Measurements from ENCODE around the gene ATP9A.
A peak's percentile ranks its signal among the peaks of the same experiment; 100 is the strongest.
"Not testable (repeated sequence)": the region's sequence is repeated elsewhere in the genome, so short reads cannot be mapped to it uniquely, and the experiment has no call there.

The ATP9A gene

GRCh38 chr20:51752343-51752951 is 15.7 kb downstream of the ATP9A start:
- peak; percentile 77 for DNase-seq (ENCODE audit: low spot score)

GRCh38 chr20:51750770-51751388 is 17.3 kb downstream of the ATP9A start:
- DNase-seq (ENCODE audit: low spot score) = no peak

DNA sequence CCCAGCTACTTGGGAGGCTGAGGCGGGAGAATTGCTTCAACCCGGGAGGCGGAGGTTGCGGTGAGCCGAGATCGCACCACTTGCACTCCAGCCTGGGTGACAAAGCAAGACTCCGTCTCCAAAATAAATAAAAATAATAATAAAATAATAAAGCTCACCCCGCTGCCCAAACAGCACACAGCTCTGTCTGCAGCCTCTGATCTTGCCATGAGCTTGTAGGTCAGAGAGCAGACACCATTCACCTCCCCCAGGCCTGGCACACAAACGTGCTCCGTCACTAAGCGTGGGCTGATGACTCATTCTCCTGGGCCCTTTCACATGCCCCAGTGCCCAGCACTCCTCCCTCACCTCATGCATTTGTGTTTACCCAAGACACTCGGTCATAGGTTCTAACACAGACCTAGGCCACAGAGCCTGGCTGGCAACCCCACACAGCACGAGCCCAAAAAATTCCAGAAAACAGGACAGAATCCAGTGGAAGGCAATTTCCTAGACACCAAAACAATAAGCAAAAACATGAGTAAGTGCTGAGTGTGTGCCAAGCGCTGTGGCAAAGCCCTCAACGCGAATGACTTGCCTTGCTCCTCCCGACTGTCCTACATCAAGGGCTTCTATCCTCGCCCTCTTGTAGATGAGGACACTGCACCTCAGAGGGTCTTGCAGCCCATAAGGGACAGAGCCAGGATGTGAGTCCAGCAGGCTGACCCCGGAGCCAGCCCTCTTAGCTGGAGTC is 18.0 kb downstream of the ATP9A start:
- peak; percentile 88 for DNase-seq (ENCODE audit: low spot score)

GRCh38 chr20:51749674-51750036 is 18.5 kb downstream of the ATP9A start:
- peak; percentile 35 for DNase-seq (ENCODE audit: low spot score)

- no peak for DNase-seq (ENCODE audit: low spot score)
Measured at GRCh38 chr20:51747182-51747911, 20.8 kb downstream of the ATP9A start.

DNA sequence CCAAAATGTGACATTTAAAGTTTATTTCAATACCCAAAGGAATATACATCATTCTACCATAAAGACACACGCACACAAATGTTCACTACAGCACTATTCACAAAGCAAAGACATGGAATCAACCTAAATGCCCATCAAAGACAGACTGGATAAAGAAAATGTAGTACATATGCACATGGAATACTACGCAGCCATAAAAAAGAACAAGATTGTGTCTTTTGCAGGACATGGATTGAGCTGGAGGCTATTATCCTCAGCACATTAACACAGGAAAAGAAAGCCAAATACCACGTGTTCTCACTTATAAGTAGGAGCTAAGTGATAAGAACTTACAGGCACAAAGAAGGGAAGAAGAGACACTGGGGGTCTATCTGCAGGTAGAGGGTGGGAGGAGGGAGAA is 22.4 kb downstream of the ATP9A start:
- DNase-seq (ENCODE audit: low spot score) = no peak

GRCh38 chr20:51740838-51741237 is 27.4 kb downstream of the ATP9A start:
- DNase-seq (ENCODE audit: low spot score) = no peak

- DNase-seq (ENCODE audit: low spot score) = not testable (repeated sequence)
Measured at GRCh38 chr20:51740308-51740707, 27.9 kb downstream of the ATP9A start.

DNA sequence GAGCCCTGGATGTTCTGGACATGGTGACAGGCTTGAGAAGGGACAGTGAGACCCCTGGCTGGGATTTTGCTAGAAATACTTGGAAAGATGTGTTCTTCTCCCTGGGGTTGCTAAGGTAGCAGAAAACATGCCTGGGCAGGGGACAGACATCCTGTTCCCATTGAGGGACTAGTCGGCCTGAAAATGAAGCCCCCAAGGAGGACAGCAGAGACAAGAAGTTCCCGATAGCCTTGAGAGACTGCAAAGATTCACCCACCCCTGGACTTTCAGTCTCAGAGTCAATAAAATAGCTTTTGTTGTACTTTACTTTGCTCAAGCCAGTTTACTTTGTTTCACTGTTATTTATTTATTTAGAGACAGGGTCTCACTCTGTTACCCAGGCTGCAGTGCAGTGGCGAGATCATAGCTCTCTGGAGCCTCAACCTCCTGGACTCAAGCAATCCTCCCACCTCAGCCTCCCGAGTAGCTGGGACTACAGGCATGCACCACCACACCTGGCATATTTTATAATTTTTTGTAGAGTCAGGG is 28.4 kb downstream of the ATP9A start:
- no peak for DNase-seq (ENCODE audit: low spot score)

DNA sequence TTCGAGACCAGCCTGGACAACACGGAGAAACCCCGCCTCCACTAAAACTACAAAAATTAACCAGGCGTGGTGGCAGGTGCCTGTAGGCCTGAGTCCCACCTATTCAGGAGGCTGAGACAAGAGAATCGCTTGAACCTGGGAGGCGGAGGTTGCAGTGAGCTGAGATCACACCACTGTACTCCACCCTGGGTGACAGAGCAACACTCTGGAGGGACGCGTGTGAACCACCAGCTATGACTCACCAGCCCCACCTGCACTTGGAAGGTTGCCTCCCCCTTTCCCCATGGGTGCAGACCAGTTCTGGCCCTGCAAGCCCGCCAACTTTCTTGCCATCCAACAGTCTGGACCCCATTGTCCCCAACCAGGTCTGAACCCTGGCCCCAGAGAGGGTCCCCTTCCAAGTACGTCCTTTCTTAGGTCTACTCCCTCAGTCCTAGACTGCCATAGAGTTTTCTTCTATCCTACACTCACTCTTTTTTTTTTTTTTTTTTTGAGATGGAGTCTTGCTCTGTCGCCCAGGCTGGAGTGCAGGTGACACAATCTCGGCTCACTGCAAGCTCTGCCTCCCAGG is 29.2 kb downstream of the ATP9A start:
- DNase-seq (ENCODE audit: low spot score) = no peak

DNA sequence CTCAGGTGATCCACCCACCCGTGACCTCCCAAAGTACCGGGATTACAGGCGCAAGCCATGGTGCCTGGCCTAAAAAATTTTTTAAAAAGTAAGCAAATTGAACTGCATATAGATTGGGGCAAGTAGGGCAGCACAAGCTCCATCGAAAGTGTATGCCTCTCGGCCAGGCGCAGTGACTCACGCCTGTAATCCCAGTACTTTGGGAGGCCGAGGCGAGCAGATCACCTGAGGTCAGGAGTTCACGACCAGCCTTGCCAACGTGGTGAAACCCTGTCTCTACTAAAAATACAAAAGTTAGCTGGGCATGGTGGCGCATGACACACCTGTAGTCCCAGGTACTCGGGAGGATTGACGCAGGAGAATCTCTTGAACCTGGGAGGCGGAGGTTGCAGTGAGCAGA is 29.9 kb downstream of the ATP9A start:
- DNase-seq (ENCODE audit: low spot score) = not testable (repeated sequence)

DNA sequence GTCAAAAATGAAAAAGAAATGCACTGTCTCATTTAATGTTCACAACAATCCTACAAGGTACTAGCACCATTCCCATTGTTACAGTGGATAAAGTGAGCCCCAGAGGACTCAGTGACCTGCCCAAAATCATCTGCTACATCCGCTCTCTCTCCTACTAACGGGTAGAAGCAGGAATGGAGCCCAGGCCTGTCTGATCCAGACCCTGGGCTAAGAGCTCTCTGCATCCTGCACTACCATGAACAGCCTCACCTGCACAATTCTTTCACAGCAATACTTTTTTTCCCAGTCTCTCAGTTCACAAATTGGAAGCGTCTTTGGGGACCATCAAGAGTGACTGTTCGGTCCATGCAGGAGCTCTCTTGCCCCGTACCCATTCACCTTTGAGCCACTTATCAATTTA is 31.2 kb downstream of the ATP9A start:
- no peak for DNase-seq (ENCODE audit: low spot score)

DNA sequence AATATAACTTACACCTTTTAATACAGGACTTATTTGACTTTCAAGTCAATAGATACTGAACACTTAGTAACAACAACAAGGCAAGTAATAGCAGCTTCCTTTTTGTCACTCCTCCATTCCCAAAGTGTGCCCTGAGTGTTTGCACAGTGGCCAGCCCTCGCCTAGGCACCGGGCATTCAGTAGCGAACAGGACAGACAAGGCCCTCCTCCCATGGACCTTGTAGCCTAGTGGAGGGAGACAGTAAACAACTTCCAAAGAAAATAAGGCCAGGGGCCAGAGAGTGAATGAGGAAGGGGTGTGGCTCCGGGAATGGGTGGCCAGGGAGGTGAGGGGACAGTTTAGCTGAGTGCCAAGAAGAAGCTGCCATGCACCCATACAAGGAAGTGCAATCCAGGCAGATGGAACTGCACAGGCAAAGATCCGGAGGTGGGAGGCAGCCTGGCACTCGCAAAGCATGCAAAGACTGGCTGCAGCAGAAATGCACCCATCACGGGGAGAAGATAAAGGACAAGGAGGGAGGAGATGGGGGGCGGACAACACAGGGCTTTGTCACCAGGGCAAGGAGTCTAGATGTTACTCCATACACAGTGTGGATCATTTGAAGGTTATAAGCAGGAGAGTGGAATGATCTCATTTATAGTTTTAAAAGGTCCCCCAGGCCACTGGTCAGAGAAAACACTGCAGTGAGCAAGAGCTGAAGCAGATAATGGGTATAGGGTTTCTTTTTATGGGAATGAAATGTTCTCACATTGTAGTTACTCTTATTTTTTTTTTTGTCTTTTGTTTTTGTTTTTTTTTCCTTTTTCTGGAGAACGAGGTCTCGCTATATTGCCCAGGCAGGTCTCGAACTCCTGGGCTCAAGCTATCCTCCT is 32.2 kb downstream of the ATP9A start:
- no peak for DNase-seq (ENCODE audit: low spot score)

- DNase-seq (ENCODE audit: low spot score) = no peak
Measured at GRCh38 chr20:51734876-51735720, 33.1 kb downstream of the ATP9A start.

DNA sequence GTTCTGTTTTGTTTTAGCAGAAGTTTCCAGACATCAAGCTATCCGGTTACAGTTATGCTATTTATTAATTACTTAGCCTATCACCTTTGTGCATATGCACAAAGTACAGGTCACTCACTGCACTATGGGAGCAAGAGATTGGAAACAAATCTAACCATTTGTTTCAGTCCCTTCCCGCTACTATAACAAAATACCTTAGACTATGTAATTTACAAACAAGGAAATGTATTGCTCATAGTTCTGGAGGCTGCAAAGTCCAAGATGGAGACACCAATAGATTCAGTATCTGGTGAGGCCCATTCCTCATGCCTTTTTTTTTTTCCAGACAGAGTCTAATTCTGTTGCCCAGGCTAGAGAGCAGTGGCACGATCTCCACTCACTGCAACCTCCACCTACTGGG is 35.1 kb downstream of the ATP9A start:
- no peak for DNase-seq (ENCODE audit: low spot score)

GRCh38 chr20:51732096-51732791 is 35.9 kb downstream of the ATP9A start:
- peak; percentile 37 for DNase-seq (ENCODE audit: low spot score)

DNA sequence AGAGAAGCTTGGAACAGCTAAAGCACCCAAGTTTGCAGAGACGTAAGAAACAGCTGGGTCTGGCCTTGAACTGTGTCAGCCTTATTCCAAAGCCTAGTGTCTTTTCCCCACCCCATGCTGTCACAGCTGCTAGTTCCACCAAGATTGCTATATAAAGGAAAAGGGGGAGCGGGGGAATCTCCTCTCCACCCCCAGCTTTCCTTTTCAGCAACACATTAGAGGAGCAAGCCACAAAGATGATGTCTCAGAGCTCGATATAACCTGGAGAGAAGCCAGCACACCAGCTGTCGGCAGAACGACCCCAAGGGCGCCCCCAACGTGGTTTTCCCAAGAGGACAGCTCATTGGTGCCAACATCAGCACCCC is 36.5 kb downstream of the ATP9A start:
- DNase-seq (ENCODE audit: low spot score) = no peak

- no peak for DNase-seq (ENCODE audit: low spot score)
Measured at GRCh38 chr20:51729771-51730170, 38.4 kb downstream of the ATP9A start.

DNA sequence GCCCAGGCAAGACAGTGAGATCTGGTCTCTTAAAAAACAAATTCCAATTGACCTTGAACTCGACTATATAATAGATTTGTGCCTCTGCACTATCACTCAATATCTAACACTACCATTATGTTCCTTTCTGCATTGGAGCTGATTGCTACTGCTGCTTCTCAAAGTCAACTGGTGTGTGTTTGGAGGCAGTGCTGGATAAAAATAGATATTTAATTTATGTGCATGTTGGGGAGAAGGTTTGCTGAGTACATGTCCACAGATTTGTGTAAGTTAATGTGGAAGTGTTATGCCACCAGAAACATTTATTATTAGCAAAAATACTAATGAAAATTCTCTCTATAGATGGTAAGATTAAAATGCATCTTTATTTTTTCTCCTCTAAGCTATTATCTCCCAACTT is 39.5 kb downstream of the ATP9A start:
- DNase-seq (ENCODE audit: low spot score) = no peak

GRCh38 chr20:51727872-51728271 is 40.3 kb downstream of the ATP9A start:
- no peak for DNase-seq (ENCODE audit: low spot score)

Measured in GM03348 (cell line).